ENCODE data around the gene ASH1L.

- TF ChIP-seq CTCF (IDR thresholded peaks at IDR 0.05) (no peak), POLR2A (IDR thresholded peaks at IDR 0.05) (no peak)
Measured at GRCh38 chr1:155295942-155296267, 266.7 kb downstream of the ASH1L start.

Data from Peyer's patch (tissue), 4 donors.